Endometrial microvascular endothelial cells (primary cell): ENCODE measurements around the gene CEP43. TPM values are rescaled to one million over a fixed set of nuclear protein-coding genes. Genes with fewer than 3 reads are reported as not detected.

Source experiments
- in situ Hi-C: cut with HindIII; loops from 2 replicates; pipeline ENCODE4 v1.10.0; 2017; ENCODE audit warnings: low sequenced_read_pairs, low pct_unique_long_range_greater_than_20kb; ENCODE audit errors: inconsistent ontology term
- total RNA-seq: library from RNA; depleted of rRNA; stranded (reverse); fragments of >200 nt; gene quantifications from one replicate; pipeline ENCODE4 v1.2.3, GENCODE V29; 2015; ENCODE audit errors: inconsistent ontology term

Gene CEP43
- total RNA-seq, 1 donor from 2014 or later = 18.1 TPM

- in situ Hi-C loops = no loop called here
Measured at GRCh38 chr6:166998256-166999144, 697 bp upstream of the CEP43 start.

- in situ Hi-C loops = no loop called here
Measured at GRCh38 chr6:166999884-167000253, 672 bp downstream of the CEP43 start.

- in situ Hi-C loops = no loop called here
Measured at GRCh38 chr6:167000759-167001158, 1.6 kb downstream of the CEP43 start.

- in situ Hi-C loops = no loop called here
Measured at GRCh38 chr6:167005350-167006159, 6.4 kb downstream of the CEP43 start.

- in situ Hi-C loops = no loop called here
Measured at GRCh38 chr6:167007985-167008384, 8.8 kb downstream of the CEP43 start.

GRCh38 chr6:167013067-167013466 lies 13.9 kb downstream of the CEP43 start:
- in situ Hi-C loops = no loop called here

GRCh38 chr6:167013946-167014345 lies 14.7 kb downstream of the CEP43 start:
- in situ Hi-C loops = no loop called here

GRCh38 chr6:167015302-167015701 lies 16.1 kb downstream of the CEP43 start:
- in situ Hi-C loops = no loop called here

GRCh38 chr6:167020206-167020605 lies 21.0 kb downstream of the CEP43 start:
- in situ Hi-C loops = no loop called here

GRCh38 chr6:167027308-167027707 lies 28.1 kb downstream of the CEP43 start:
- in situ Hi-C loops = no loop called here

GRCh38 chr6:167027772-167028171 lies 28.6 kb downstream of the CEP43 start:
- in situ Hi-C loops = no loop called here

GRCh38 chr6:167030222-167031072 lies 31.2 kb downstream of the CEP43 start:
- in situ Hi-C loops = no loop called here

- in situ Hi-C loops = no loop called here
Measured at GRCh38 chr6:167031082-167031709, 32.0 kb downstream of the CEP43 start.

GRCh38 chr6:167034056-167034455 lies 34.9 kb downstream of the CEP43 start:
- in situ Hi-C loops = no loop called here

- in situ Hi-C loops = no loop called here
Measured at GRCh38 chr6:167037762-167038161, 38.6 kb downstream of the CEP43 start.

GRCh38 chr6:167044696-167045095 lies 45.5 kb downstream of the CEP43 start:
- in situ Hi-C loops = no loop called here

GRCh38 chr6:167045828-167046580 lies 46.8 kb downstream of the CEP43 start:
- in situ Hi-C loops = no loop called here

GRCh38 chr6:167046861-167047495 lies 47.8 kb downstream of the CEP43 start:
- in situ Hi-C loops = no loop called here
